GM12801 (cell line): Measurements from ENCODE around the gene CCDC7.

Experiments used
- CTCF ChIP-seq: IDR thresholded peaks from one replicate; pipeline ENCODE4 v1.5.1; 2011; ENCODE audit warnings: control low read depth; ENCODE audit not compliant: insufficient read length; ENCODE audit errors: extremely low read depth

Gene CCDC7

GRCh38 chr10:32731527-32731926, 285.6 kb downstream of the CCDC7 start:
- no peak for TF ChIP-seq CTCF

GRCh38 chr10:32738958-32739357, 293.0 kb downstream of the CCDC7 start:
- no peak for TF ChIP-seq CTCF

- no peak for TF ChIP-seq CTCF
Observed at GRCh38 chr10:32744321-32744720, 298.4 kb downstream of the CCDC7 start.

GRCh38 chr10:32746869-32747268, 300.9 kb downstream of the CCDC7 start:
- no peak for TF ChIP-seq CTCF

- TF ChIP-seq CTCF: no peak
Observed at GRCh38 chr10:32751582-32751981, 305.6 kb downstream of the CCDC7 start.

- TF ChIP-seq CTCF: no peak
Observed at GRCh38 chr10:32771217-32771616, 325.3 kb downstream of the CCDC7 start.

- TF ChIP-seq CTCF: no peak
Observed at GRCh38 chr10:32773105-32773504, 327.2 kb downstream of the CCDC7 start.

- TF ChIP-seq CTCF: no peak
Observed at GRCh38 chr10:32786968-32787367, 341.0 kb downstream of the CCDC7 start.
